Measurements from ENCODE around the gene CLTC.

GRCh38 chr17:59649886-59650285 is 30.2 kb downstream of the CLTC start:
- TF ChIP-seq CTCF (IDR thresholded peaks at IDR 0.05; ENCODE audit: borderline replicate concordance, extremely low read depth, low read length, poor library complexity, severe bottlenecking) (no peak), EZH2 (IDR thresholded peaks at IDR 0.05; ENCODE audit: borderline replicate concordance, low read depth, low read length, severe bottlenecking) (no peak)

All from DND-41 (cell line).